K562 (cell line): ENCODE results near the gene PRR35. TPM values are rescaled to one million over a fixed set of nuclear protein-coding genes. Genes with fewer than 3 reads are reported as not detected.

Experiments
- ATF1 ChIP-seq, 2 experiments: fragments of 450-650 bp in 1 of 2; IDR thresholded peaks; 2 replicates each; pipeline ENCODE4 v1.6.1; 2016; ENCODE audit warnings: missing compliant biosample characterization in 1 of 2, missing genetic modification characterization in 1 of 2
- BCLAF1 ChIP-seq, 2 experiments: fragments of 450-650 bp in 1 of 2; IDR thresholded peaks; 2 replicates each; pipeline ENCODE4 v1.6.1; 2011 to 2017; ENCODE audit warnings: low read depth in 2 of 2, antibody characterized with exemption in 1 of 2, borderline replicate concordance in 1 of 2, low read length in 1 of 2, mild to moderate bottlenecking in 1 of 2, mixed read lengths in 1 of 2; ENCODE audit not compliant: control insufficient read depth in 1 of 2
- BRCA1 ChIP-seq, 2 experiments: fragments of 450-650 bp in 1 of 2; sonication (generic) in 1 of 2; formaldehyde crosslinking in 1 of 2; IDR thresholded peaks; 2 replicates each; pipeline versions ENCODE4 v1.5.0 to v1.6.1; 2017 to 2020; ENCODE audit warnings: mild to moderate bottlenecking in 1 of 2, missing genetic modification reagents in 1 of 2
- CBX5 ChIP-seq: IDR thresholded peaks from 2 replicates; pipeline ENCODE4 v1.6.1; 2014; ENCODE audit warnings: low read depth, borderline replicate concordance
- ELF1 ChIP-seq: fragments of 200-800 bp; sonication (Bioruptor generic); IDR thresholded peaks from 2 replicates; pipeline ENCODE4 v1.6.1; 2016; ENCODE audit warnings: missing genetic modification characterization, missing compliant biosample characterization
- GABPA ChIP-seq: fragments of 200-800 bp; sonication (Bioruptor generic); conservative IDR thresholded peaks from 2 replicates; pipeline ENCODE4 v1.6.1; 2016; ENCODE audit warnings: low read depth, missing genetic modification characterization, missing compliant biosample characterization
- HEY1 ChIP-seq: fragments of 250-450 bp; sonication (Bioruptor Pico); IDR thresholded peaks from 2 replicates; pipeline ENCODE4 v1.5.0; 2020; ENCODE audit warnings: mild to moderate bottlenecking, moderate library complexity, borderline replicate concordance
- ILK ChIP-seq: fragments of 450-650 bp; IDR thresholded peaks from 2 replicates; pipeline ENCODE4 v1.6.1; 2016; ENCODE audit warnings: missing genetic modification characterization, low read depth, mild to moderate bottlenecking, missing compliant biosample characterization, moderate library complexity, borderline replicate concordance
- MYC ChIP-seq, 2 experiments: fragments of 250-450 bp in 1 of 2; sonication (Bioruptor Pico) in 1 of 2; IDR thresholded peaks; 2 replicates each; pipeline versions ENCODE4 v1.5.1 to v1.6.1; 2012 to 2021; ENCODE audit warnings: low read depth in 2 of 2, borderline replicate concordance in 1 of 2, improper control_type of control experiment in 1 of 2, low read length in 1 of 2, mild to moderate bottlenecking in 1 of 2, moderate library complexity in 1 of 2
- NRF1 ChIP-seq, 2 experiments: fragments of 450-650 bp; IDR thresholded peaks in 1 of 2; conservative IDR thresholded peaks in 1 of 2; 2 replicates each; pipeline ENCODE4 v1.6.1; 2014; ENCODE audit warnings: mild to moderate bottlenecking in 2 of 2
- POU5F1 ChIP-seq: fragments of 150-350 bp; IDR thresholded peaks from 2 replicates; pipeline ENCODE4 v1.6.1; 2014; ENCODE audit warnings: borderline replicate concordance, low read length, low read depth, mild to moderate bottlenecking; ENCODE audit not compliant: partially characterized antibody
- SIRT6 ChIP-seq: IDR thresholded peaks from one replicate; pipeline ENCODE4 v1.6.1; 2012; ENCODE audit warnings: low read depth, mild to moderate bottlenecking, control low read depth, inconsistent platforms, low read length, moderate library complexity
- TAF1 ChIP-seq: IDR thresholded peaks from 2 replicates; pipeline ENCODE4 v1.6.1; 2011; ENCODE audit warnings: mild to moderate bottlenecking, low read length, moderate library complexity; ENCODE audit not compliant: insufficient read depth, control insufficient read depth, severe bottlenecking; ENCODE audit errors: extremely low read depth
- ZNF224 ChIP-seq: sonication (generic); formaldehyde crosslinking; IDR thresholded peaks from 2 replicates; pipeline ENCODE4 v1.8.0; 2022; ENCODE audit warnings: mild to moderate bottlenecking, missing genetic modification reagents
- ZZZ3 ChIP-seq: fragments of 450-650 bp; IDR thresholded peaks from 2 replicates; pipeline ENCODE4 v1.6.1; 2016; ENCODE audit warnings: antibody characterized with exemption, mild to moderate bottlenecking, moderate library complexity
- polyA plus RNA-seq, 8 experiments: library from polyadenylated mRNA; depleted of rRNA in 4 of 8; stranded (reverse) in 5 of 8; unstranded in 3 of 8; fragments of >200 nt; fragmentation: Nextera tagmentation in 2 of 8; fragmentation: Illumina TruSeq in 1 of 8; extraction: Ambion mirVana in 2 of 8; extraction: Trizol in 1 of 8; gene quantifications; 2 replicates each; pipeline versions ENCODE4 v1.2.1 to v1.2.3, GENCODE V29; 2011 to 2014; ENCODE audit warnings: inconsistent platforms in 1 of 8, missing spikeins in 1 of 8
- total RNA-seq, 7 experiments: library from RNA; depleted of rRNA in 6 of 7; stranded (reverse); fragments of >200 nt in 6 of 7; fragmentation: Illumina TruSeq in 2 of 7; extraction: Trizol in 2 of 7; gene quantifications; 2 replicates each; pipeline versions ENCODE4 v1.2.1 to v1.2.3, GENCODE V29; 2011 to 2021; ENCODE audit warnings: low replicate concordance in 1 of 7
- TF ChIP-seq, protein P1 (sequence below): sonication (generic); formaldehyde crosslinking; IDR thresholded peaks from 2 replicates; pipeline ENCODE4 v1.4.0; 2020; ENCODE audit warnings: mild to moderate bottlenecking, missing genetic modification reagents
- TF ChIP-seq, protein P2 (sequence below): fragments of 150-350 bp; IDR thresholded peaks from 2 replicates; pipeline ENCODE4 v1.6.1; 2014; ENCODE audit warnings: low read depth, mild to moderate bottlenecking, low read length, borderline replicate concordance

Gene PRR35
- total and polyA plus RNA-seq, 9 of the 15 experiments (the other 6 are each of a cell fraction or from before 2014, with no cell fraction given), result 0.17 to 0.45 (median 0.21) TPM; not detected in 5

- TF ChIP-seq CBX5 (no peak), ILK (tag) (no peak), ATF1 (CRISPR knock-in tag; IDR thresholded peaks at IDR 0.05) (no peak), ATF1 (tag; IDR thresholded peaks at IDR 0.05) (no peak), BRCA1 (IDR thresholded peaks at IDR 0.05) (no peak), BRCA1 (CRISPR knock-in tag; IDR thresholded peaks at IDR 0.05) (0 out of 2 replicates have a peak, but pooled peaks have one; percentile 58), GABPA (no peak), ELF1 (tag) (no peak), TAF1 (no peak), MYC (IDR thresholded peaks at IDR 0.05; ENCODE audit: low read depth, low read length) (no peak), MYC (CRISPR knock-in tag; IDR thresholded peaks at IDR 0.05; ENCODE audit: borderline replicate concordance, low read depth) (no peak), SIRT6 (no peak), HEY1 (CRISPR knock-in tag) (no peak), ZZZ3 (no peak), NRF1 (conservative IDR thresholded peaks at IDR 0.05 in 1 of 2, IDR thresholded peaks at IDR 0.05 in 1 of 2) (peak in 1 of 2 experiments; percentile 43; a peak in 2 of 4 replicates), ZNF224 (CRISPR knock-in tag) (no peak), POU5F1 (no peak), BCLAF1 (IDR thresholded peaks at IDR 0.05; ENCODE audit: borderline replicate concordance in 1 of 2, control insufficient read depth in 1 of 2, low read depth in 2 of 2, low read length in 1 of 2) (no peak)
- TF ChIP-seq, protein P1, sequence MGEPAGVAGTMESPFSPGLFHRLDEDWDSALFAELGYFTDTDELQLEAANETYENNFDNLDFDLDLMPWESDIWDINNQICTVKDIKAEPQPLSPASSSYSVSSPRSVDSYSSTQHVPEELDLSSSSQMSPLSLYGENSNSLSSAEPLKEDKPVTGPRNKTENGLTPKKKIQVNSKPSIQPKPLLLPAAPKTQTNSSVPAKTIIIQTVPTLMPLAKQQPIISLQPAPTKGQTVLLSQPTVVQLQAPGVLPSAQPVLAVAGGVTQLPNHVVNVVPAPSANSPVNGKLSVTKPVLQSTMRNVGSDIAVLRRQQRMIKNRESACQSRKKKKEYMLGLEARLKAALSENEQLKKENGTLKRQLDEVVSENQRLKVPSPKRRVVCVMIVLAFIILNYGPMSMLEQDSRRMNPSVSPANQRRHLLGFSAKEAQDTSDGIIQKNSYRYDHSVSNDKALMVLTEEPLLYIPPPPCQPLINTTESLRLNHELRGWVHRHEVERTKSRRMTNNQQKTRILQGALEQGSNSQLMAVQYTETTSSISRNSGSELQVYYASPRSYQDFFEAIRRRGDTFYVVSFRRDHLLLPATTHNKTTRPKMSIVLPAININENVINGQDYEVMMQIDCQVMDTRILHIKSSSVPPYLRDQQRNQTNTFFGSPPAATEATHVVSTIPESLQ (CRISPR knock-in tag), result no peak
- TF ChIP-seq, protein P2, sequence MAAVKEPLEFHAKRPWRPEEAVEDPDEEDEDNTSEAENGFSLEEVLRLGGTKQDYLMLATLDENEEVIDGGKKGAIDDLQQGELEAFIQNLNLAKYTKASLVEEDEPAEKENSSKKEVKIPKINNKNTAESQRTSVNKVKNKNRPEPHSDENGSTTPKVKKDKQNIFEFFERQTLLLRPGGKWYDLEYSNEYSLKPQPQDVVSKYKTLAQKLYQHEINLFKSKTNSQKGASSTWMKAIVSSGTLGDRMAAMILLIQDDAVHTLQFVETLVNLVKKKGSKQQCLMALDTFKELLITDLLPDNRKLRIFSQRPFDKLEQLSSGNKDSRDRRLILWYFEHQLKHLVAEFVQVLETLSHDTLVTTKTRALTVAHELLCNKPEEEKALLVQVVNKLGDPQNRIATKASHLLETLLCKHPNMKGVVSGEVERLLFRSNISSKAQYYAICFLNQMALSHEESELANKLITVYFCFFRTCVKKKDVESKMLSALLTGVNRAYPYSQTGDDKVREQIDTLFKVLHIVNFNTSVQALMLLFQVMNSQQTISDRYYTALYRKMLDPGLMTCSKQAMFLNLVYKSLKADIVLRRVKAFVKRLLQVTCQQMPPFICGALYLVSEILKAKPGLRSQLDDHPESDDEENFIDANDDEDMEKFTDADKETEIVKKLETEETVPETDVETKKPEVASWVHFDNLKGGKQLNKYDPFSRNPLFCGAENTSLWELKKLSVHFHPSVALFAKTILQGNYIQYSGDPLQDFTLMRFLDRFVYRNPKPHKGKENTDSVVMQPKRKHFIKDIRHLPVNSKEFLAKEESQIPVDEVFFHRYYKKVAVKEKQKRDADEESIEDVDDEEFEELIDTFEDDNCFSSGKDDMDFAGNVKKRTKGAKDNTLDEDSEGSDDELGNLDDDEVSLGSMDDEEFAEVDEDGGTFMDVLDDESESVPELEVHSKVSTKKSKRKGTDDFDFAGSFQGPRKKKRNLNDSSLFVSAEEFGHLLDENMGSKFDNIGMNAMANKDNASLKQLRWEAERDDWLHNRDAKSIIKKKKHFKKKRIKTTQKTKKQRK, result no peak
These were observed 30.1 kb downstream of the PRR35 start (continued) for GRCh38 chr16:590188-590814.
